ENCODE results near the gene ACIN1.

The ACIN1 gene

DNA sequence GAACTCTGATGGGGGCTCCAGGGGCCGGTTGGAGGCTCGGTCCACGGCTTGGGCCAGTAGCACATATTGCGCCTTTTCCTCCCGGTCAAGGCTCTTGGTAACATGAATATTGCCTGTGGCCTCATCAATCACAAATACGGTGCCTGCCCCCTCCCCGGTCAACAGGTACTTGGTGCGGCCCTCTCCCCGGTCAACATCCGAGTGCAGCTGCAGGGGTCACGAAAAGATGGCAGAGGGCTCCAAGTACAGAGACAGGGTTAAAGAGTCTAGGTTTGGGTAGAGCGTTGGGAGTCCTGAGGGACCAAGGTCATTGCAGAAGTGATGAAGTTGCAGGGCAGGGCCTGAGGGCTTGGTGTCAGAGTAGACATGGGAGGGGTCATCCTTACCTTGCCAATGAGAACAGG lies 39.8 kb downstream of the ACIN1 start:
- Mint-ChIP-seq H3K27ac (ENCODE audit: low read depth) (no peak overlapping the region), H3K4me1 (peaks cover 21% of the 10 kb centered on the region), H3K4me3 (no peak overlapping the region), H3K27me3 (no peaks in the 10 kb centered on the region), H3K36me3 (ENCODE audit: insufficient read depth) (peaks cover 17% of the 10 kb centered on the region), H3K9me3 (no peaks in the 10 kb centered on the region)
- ATAC-seq (replicated peaks; ENCODE audit: extremely low read depth, poor library complexity, severe bottlenecking) = no peak
- DNase-seq (ENCODE audit: low spot score in 2 of 2) = no peak

DNA sequence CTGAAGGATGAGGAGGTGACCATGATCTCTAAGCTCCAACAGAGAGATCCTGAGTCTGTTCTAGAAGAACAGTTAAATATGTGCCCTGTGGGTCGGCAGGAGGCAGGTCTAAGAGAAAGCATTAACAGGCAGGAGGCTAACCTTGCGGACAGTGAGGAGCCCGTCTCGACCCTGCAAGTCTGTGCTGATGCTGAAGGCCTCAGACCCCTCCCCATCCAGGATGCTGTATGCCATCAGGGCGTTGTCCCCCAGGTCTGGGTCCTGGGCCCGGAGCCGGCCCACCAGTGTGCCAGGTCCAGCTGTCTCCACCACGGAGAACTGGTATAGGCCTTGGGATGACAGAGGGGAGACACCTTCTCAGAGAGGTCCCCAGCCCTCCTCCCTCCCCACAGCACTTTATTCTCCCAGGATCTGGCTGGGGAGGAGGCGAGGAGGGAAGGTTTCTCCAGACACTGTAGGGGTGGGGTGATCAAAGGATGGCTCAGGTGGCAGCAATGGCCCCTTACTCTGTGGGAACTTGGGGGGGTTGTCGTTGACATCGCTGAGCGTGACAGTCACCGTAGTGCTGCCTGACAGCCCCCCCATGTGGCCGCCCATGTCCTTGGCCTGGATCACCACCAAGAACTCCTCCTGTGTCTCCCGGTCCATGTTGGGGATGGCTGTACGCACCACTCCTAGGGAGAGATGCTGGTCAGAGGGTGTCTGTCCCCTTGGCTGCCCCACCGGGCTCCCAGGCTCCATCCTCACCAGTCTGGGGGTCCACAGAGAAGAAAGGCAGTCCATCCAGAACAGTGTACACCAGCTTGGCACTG lies 40.7 kb downstream of the ACIN1 start:
- Mint-ChIP-seq H3K4me1 (peaks cover 21% of the 10 kb centered on the region), H3K27me3 (no peaks in the 10 kb centered on the region), H3K27ac (ENCODE audit: low read depth) (no peak overlapping the region), H3K4me3 (no peak overlapping the region), H3K36me3 (ENCODE audit: insufficient read depth) (peaks cover 12% of the 10 kb centered on the region), H3K9me3 (no peaks in the 10 kb centered on the region)
- no peak for ATAC-seq (replicated peaks; ENCODE audit: extremely low read depth, poor library complexity, severe bottlenecking)
- DNase-seq (ENCODE audit: low spot score in 2 of 2) = no peak

DNA sequence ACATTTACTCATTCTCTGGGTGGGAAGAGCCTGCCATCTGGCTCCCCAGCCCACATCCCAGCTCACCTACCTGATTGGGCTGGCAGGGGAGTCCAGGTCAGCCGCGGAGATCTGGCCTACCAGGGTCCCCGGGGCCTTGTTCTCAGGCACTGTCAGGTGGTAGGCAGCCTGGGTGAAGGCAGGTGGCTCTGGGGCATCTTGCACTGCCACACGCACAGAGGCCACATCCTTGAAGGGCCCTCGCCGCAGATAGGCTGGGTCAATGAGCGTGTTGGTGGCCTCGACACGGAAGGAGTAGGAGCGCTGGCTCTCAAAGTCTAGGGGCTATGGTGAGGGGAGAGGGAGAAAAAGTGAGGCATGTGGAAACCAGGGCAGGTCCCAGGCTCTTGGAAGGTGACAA lies 41.5 kb downstream of the ACIN1 start:
- Mint-ChIP-seq H3K36me3 (ENCODE audit: insufficient read depth) (peaks cover 7% of the 10 kb centered on the region), H3K4me3 (no peak overlapping the region), H3K4me1 (peaks cover 21% of the 10 kb centered on the region), H3K27me3 (no peaks in the 10 kb centered on the region), H3K27ac (ENCODE audit: low read depth) (no peak overlapping the region), H3K9me3 (no peaks in the 10 kb centered on the region)
- ATAC-seq (replicated peaks; ENCODE audit: extremely low read depth, poor library complexity, severe bottlenecking) (no peak), DNase-seq (ENCODE audit: low spot score in 2 of 2) (no peak)

DNA sequence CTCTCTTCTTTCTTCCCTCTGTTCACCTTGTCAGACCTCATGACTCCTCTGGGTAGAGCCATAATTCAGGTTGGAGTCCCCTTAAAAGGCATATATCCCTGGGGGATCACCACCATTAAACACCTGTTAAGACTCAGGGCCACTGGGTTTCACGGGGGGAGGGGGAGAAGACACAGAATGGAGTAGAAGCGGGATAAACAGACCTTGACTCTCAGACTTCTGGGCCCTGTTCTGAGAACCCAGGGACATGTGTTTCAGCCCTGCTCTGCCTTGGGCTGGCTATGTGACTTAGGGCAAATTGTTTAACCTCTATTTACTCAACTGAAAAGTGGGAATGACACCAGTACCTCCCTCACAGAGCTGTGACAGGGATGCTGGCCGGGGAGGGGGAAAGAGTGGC lies 42.3 kb downstream of the ACIN1 start:
- H3K9me3 Mint-ChIP-seq = no peaks in the 10 kb centered on the region
- no peak overlapping the region for H3K4me3 Mint-ChIP-seq
- DNase-seq (ENCODE audit: low spot score in 2 of 2) (no peak), ATAC-seq (replicated peaks; ENCODE audit: extremely low read depth, poor library complexity, severe bottlenecking) (no peak)
- no peak overlapping the region for H3K27ac Mint-ChIP-seq (ENCODE audit: low read depth)
- no peaks in the 10 kb centered on the region for H3K27me3 Mint-ChIP-seq
- peaks cover 1% of the 10 kb centered on the region for H3K36me3 Mint-ChIP-seq (ENCODE audit: insufficient read depth)
- peaks cover 15% of the 10 kb centered on the region for H3K4me1 Mint-ChIP-seq

DNA sequence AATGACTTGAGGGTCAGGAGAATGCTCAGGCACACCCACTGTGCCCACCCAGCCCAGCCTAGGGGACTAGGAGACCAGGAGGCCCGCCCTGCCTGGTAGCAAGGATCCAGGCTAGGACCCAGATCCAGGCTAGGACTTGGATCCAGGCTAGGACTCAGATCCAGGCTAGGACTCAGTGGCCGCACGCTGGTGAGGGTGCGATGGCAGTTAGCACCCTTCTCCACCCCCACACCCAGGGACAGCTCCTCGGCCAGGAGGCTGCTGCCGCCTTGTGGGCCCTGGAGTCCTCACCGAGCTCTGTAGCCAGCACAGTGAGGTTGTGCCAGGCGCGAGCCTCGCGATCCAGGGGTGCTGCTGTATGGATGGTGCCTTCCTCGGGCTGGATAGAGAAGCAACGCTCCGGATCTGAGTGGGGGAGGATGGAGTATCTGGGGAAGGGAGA lies 42.7 kb downstream of the ACIN1 start:
- Mint-ChIP-seq H3K9me3 (no peaks in the 10 kb centered on the region), H3K36me3 (ENCODE audit: insufficient read depth) (peaks cover 1% of the 10 kb centered on the region), H3K4me1 (peaks cover 15% of the 10 kb centered on the region), H3K27me3 (no peaks in the 10 kb centered on the region), H3K4me3 (no peak overlapping the region), H3K27ac (ENCODE audit: low read depth) (no peak overlapping the region)
- DNase-seq (ENCODE audit: low spot score in 2 of 2) (no peak), ATAC-seq (replicated peaks; ENCODE audit: extremely low read depth, poor library complexity, severe bottlenecking) (no peak)

DNA sequence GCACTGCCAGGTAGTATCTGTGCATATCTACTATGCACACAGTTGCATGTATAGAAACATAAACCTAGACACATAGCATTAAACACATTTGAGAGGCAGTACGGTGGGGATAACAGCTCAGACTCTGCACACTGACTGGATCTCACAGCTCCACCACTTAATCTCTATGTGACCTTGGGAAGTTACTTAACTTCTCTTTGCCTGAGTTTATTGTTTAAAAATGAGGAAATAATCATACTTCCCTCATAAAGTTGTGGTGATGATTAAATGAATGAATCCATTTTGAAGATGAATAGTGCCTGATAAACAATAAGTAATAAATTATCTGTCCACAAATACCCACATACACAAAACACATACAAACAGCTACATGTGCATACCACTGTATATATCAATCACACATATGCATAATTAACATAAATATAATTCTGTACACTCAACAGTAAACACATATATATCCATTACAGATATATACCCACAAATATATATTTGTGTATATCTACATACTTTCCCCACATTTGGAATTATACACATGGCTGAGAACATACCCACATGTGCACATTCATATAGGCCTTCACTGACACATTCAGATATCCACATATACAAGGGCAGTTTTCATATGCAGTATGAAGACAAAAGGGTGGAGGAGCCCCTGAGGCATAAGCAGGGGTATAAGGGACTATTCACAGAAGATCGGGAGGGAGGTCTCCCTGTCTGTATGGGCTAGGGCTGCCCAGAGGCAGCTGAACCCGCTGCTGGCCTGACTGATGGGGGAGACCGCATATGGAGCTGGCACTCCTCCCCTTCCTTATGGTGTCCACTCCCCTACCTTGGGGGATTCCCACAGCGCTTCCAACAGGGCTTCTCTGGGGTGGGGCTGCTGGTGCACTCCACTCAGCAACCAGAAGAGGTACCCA lies 43.5 kb downstream of the ACIN1 start:
- ATAC-seq (replicated peaks; ENCODE audit: extremely low read depth, poor library complexity, severe bottlenecking) = no peak
- no peaks in the 10 kb centered on the region for H3K9me3 Mint-ChIP-seq

DNA sequence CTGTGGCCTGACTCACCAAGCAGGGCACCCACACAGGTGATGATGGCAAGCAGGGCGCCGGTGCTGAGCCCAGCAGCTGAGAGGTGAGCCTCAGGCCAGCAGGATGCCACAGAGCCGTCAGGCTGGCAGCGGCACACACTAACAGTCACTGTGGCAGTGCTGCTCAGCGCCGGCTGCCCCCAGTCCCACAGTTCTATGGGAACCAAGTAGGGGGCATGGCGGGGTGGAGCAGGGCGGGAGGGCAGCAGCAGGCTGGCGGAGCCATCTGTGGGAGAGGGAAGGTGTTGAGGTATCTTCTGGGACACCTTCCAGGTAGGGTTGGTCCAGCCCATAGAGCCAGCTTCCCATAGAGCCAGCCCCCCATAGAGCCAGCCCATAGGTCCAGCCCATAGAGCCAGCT lies 45.9 kb downstream of the ACIN1 start:
- no peaks in the 10 kb centered on the region for H3K36me3 Mint-ChIP-seq (ENCODE audit: insufficient read depth)
- no peaks in the 10 kb centered on the region for H3K9me3 Mint-ChIP-seq
- H3K4me1 Mint-ChIP-seq = no peaks in the 10 kb centered on the region
- H3K27me3 Mint-ChIP-seq = no peaks in the 10 kb centered on the region
- ATAC-seq (replicated peaks; ENCODE audit: extremely low read depth, poor library complexity, severe bottlenecking) (no peak), DNase-seq (ENCODE audit: low spot score in 2 of 2) (no peak)
- no peak overlapping the region for H3K27ac Mint-ChIP-seq (ENCODE audit: low read depth)
- no peak overlapping the region for H3K4me3 Mint-ChIP-seq

More for the DNA sequence above, 43.5 kb downstream of the ACIN1 start:
- no peak overlapping the region for H3K4me3 Mint-ChIP-seq
- H3K27me3 Mint-ChIP-seq = no peaks in the 10 kb centered on the region
- H3K36me3 Mint-ChIP-seq (ENCODE audit: insufficient read depth) = no peaks in the 10 kb centered on the region
- no peak for DNase-seq (ENCODE audit: low spot score in 2 of 2)
- H3K27ac Mint-ChIP-seq (ENCODE audit: low read depth) = no peak overlapping the region
- peaks cover 7% of the 10 kb centered on the region for H3K4me1 Mint-ChIP-seq

DNA sequence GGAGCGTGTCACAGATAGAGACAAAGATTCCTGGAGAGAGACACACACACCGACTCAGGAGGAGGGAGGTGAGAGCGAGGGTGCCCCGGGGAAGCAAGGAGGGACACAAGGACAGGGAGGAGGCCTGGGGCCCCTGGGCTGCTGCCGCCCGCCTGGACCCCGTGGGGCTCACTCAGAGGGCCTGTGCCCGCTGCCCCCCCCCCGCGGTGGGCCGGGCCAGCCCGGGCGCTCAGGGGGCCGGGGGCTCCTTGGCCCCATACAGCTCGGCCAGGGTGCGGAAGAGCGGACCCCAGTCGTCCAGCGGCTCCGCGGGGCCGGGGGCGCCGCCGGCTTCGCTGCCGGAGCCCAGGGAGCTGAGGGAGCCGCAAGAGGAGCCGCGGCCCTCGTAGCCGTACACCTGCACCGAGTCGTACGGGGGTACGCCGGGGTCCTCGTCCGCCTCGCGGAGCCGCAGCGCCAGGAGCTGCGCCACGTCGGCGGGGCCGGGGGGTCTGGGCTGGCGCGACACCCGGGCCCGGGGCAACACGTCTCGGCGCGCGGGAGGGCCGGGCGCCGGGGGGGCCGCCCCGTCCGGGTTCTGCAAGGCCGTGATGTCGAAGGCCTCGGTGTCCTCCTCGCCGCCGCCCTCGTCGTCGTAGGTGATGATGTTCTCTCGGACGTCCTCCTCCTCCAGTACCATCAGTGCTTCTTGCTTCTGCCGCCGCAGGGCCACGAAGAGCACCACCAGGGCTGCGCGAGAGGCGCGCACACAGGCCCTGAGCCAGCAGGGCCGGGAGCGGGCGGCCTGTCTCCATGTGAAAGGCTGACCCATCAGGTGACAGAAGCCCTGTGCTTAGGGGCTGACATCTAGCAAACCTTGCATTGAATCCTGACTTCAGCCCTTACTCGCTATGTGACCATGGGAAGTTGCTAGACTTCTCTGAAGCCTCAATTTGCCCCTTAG lies 46.9 kb downstream of the ACIN1 start:
- H3K4me3 Mint-ChIP-seq = no peak overlapping the region
- no peak overlapping the region for H3K27ac Mint-ChIP-seq (ENCODE audit: low read depth)
- H3K4me1 Mint-ChIP-seq = no peaks in the 10 kb centered on the region
- DNase-seq (ENCODE audit: low spot score in 2 of 2) (no peak), ATAC-seq (replicated peaks; ENCODE audit: extremely low read depth, poor library complexity, severe bottlenecking) (no peak)
- no peaks in the 10 kb centered on the region for H3K36me3 Mint-ChIP-seq (ENCODE audit: insufficient read depth)
- no peaks in the 10 kb centered on the region for H3K9me3 Mint-ChIP-seq
- H3K27me3 Mint-ChIP-seq = no peaks in the 10 kb centered on the region

DNA sequence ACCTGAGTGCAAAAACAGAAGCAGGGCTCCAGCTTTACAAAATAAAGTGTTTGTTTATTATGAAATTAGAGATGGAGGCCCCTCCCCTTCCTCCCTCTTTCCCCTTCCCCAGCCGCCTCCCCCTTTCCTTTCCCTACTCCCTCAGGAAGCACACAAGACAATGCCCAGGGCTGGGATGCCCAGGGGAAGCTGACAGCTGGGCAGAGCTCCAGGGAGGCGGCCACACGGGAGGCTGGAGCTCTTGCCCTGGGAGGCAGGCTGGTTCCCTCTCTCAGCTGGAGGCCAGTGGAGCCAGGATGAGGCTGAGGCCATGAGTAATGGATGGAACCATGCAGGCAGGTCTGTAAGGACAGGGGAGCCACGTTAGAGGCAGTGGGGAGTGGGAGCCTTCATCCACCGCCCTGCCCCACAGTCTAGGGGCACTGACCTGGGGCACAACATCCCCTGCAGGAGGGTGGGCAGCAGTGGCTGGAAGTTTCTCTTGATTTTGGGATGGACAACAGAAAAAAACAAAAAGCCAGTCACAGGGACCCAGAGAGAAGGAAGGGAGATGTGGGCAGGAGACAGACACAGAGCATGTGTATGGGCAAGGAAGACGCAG lies 47.8 kb downstream of the ACIN1 start:
- DNase-seq (ENCODE audit: low spot score in 2 of 2) (no peak), ATAC-seq (replicated peaks; ENCODE audit: extremely low read depth, poor library complexity, severe bottlenecking) (no peak)
- no peaks in the 10 kb centered on the region for H3K4me1 Mint-ChIP-seq
- no peaks in the 10 kb centered on the region for H3K9me3 Mint-ChIP-seq
- H3K27me3 Mint-ChIP-seq = no peaks in the 10 kb centered on the region
- H3K4me3 Mint-ChIP-seq = no peak overlapping the region
- no peak overlapping the region for H3K27ac Mint-ChIP-seq (ENCODE audit: low read depth)
- H3K36me3 Mint-ChIP-seq (ENCODE audit: insufficient read depth) = no peaks in the 10 kb centered on the region

DNA sequence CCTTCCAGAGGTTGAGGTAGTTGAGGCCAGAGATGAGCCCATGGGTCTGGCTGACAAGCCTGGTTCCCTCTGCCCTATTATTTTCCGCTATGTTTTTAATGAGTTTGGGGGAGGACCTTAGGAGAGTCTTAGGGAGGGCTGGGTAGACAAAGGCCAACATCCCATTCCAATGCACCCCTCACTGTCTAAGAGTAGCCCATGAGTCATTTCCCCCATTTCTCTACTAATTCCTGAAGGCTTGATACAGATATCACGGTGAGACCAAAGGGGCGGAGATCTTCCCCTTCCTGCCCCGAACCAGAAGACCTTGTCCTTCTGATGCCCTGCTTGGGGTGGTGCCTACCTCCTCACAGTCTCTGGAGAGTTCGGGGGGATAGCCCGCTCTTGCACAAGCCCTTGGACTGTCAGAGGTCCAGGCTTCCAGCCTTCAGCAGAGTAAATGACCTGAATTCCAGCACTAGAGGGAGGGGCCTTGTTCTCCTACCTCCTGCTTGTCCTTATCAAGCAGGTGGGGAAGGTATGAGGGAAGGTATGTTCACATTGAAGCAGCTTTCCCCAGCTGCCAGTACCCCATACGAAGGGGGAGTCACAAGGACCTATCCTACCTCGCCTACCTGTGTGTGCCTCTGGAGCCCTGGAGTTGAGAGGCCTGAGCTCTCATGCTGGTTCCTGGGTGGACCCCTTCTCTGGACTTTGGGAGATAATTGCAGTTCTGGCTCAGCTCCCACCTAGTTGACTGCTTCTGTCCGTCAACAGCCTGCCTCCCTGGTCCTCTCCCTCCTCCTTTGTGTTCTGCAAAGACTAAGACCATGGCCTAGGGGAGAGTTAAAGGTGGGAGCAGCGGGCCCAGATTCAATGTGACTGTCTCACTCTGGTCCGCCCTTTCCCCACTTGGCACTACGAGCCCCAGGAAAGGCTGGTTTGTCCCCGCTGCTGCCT lies 49.2 kb downstream of the ACIN1 start:
- Mint-ChIP-seq H3K36me3 (ENCODE audit: insufficient read depth) (no peaks in the 10 kb centered on the region), H3K27ac (ENCODE audit: low read depth) (peak overlapping the region; percentile 67), H3K9me3 (no peaks in the 10 kb centered on the region), H3K27me3 (no peaks in the 10 kb centered on the region), H3K4me1 (no peaks in the 10 kb centered on the region), H3K4me3 (no peak overlapping the region)
- DNase-seq (ENCODE audit: low spot score in 2 of 2) (no peak), ATAC-seq (replicated peaks; ENCODE audit: extremely low read depth, poor library complexity, severe bottlenecking) (no peak)

DNA sequence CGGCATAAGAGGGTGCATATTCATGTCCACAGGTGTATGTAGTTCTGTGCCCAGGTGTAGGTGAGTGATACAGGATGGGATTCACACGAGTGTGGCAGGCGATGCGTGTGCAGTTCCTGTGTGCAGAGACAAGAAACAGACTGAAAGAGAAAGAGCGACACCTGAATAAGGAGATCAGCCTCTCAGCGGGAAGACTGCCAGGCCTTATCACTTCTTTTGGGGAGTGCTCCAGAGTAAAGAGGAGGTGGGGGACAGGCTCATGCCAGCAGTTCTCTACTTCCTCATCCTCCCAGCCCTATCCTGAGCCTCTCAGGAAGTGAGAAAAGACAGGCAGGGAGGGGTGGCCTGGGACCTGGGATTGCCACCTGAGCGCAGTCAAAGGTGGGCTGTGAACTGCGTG lies 50.1 kb downstream of the ACIN1 start:
- DNase-seq (ENCODE audit: low spot score in 2 of 2) (no peak), ATAC-seq (replicated peaks; ENCODE audit: extremely low read depth, poor library complexity, severe bottlenecking) (no peak)
- H3K4me3 Mint-ChIP-seq = no peak overlapping the region
- no peaks in the 10 kb centered on the region for H3K4me1 Mint-ChIP-seq
- H3K9me3 Mint-ChIP-seq = no peaks in the 10 kb centered on the region
- H3K27ac Mint-ChIP-seq (ENCODE audit: low read depth) = no peak overlapping the region
- H3K27me3 Mint-ChIP-seq = no peaks in the 10 kb centered on the region
- H3K36me3 Mint-ChIP-seq (ENCODE audit: insufficient read depth) = no peaks in the 10 kb centered on the region

Data from central memory CD8-positive, alpha-beta T cell (primary cell).